Activated B cell treated with CpG ODN at 0.5 μM for 24 hours (primary cell): ENCODE data around the gene CGB7. TPM values are rescaled to one million over a fixed set of nuclear protein-coding genes. Genes with fewer than 3 reads are reported as not detected.

Experiments used
- ATAC-seq: fragments of 200-7000 bp; cut with Tn5 transposase; one replicate; pipeline ENCODE4 v1.10.0; 2021; ENCODE audit warnings: low read depth, mild to moderate bottlenecking, moderate library complexity
- CTCF ChIA-PET: fragments of 350-600 bp; sonication (Branson Sonifier 250); formaldehyde crosslinking; loops from one replicate; lab custom pipeline; 2021; ENCODE audit warnings: antibody characterized with exemption; lab: Charles Lee
- POLR2A ChIA-PET: fragments of 350-600 bp; sonication (Branson Sonifier 250); formaldehyde crosslinking; loops from one replicate; lab custom pipeline; 2021; ENCODE audit warnings: antibody characterized with exemption; lab: Charles Lee
- DNase-seq: peaks from one replicate; pipeline ENCODE4 v3.0.0; 2022
- H3K27ac Mint-ChIP-seq: one replicate; pipeline ENCODE4 v1.8.0; 2020; ENCODE audit warnings: mixed read lengths
- H3K27me3 Mint-ChIP-seq: one replicate; pipeline ENCODE4 v1.8.0; 2021; ENCODE audit warnings: mixed read lengths
- H3K36me3 Mint-ChIP-seq: one replicate; pipeline ENCODE4 v1.8.0; 2021; ENCODE audit warnings: low read depth, mixed read lengths
- H3K4me1 Mint-ChIP-seq: one replicate; pipeline ENCODE4 v1.8.0; 2021; ENCODE audit warnings: mixed read lengths
- H3K4me3 Mint-ChIP-seq: one replicate; pipeline ENCODE4 v1.8.0; 2020; ENCODE audit warnings: mild to moderate bottlenecking, mixed read lengths
- H3K9me3 Mint-ChIP-seq: one replicate; pipeline ENCODE4 v1.8.0; 2020; ENCODE audit warnings: mixed read lengths
- intact Hi-C: fragments of 100-400 bp; cut with micrococcal nuclease; formaldehyde crosslinking; loops from one replicate; pipeline ENCODE4 v1.15.1; 2024
- total RNA-seq: library from RNA; stranded (reverse); gene quantifications from 2 replicates; pipeline ENCODE4 v1.2.3, GENCODE V29; 2022
- TF ChIP-seq, protein P1 (sequence below): fragments of 200-600 bp; IDR thresholded peaks from one replicate; pipeline ENCODE4 v1.8.0; 2022; ENCODE audit warnings: antibody characterized with exemption, mild to moderate bottlenecking

The CGB7 gene
- total RNA-seq, 1 donor from 2014 or later = not detected

DNA sequence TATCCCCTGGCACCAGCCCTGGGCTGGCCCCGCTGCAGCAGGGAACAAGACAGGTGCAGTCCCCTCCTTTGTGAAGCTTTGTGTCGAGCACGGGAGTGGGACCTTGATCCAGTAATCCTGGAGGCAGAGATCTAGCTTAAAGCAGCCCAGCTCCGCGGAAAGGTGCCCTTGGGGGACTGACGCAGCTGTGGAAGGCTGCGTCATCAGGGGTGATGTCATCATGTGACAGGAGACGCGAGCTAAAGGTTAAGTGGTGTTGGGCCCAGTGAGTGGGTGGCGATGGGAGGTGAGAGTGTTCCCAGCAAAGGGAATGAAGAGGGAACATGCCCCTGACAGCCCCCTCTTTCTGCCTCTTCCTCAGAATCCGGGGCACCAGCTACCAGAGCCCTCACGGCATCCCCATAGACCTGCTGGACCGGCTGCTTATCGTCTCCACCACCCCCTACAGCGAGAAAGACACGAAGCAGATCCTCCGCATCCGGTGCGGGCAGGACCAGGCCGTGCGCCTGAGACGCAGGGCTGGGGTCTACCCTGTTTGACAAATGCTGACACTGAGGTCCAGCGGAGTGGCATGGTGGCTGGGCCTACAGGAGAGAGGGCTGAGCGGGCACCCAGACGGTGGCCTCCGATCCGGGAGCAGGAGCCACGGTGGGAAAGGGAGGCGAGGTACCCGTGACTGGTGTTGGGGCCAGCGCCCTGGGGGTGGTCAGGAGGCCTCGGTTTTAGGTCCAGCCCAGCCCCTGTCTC lies 43.3 kb downstream of the CGB7 start:
- Mint-ChIP-seq H3K27me3 (peaks cover 2% of the 10 kb centered on the region), H3K4me3 (no peak overlapping the region), H3K9me3 (no peaks in the 10 kb centered on the region), H3K36me3 (peaks cover 59% of the 10 kb centered on the region), H3K27ac (no peak overlapping the region), H3K4me1 (peaks cover 14% of the 10 kb centered on the region)
- intact Hi-C loops = no loop called here
- TF ChIP-seq, protein P1, sequence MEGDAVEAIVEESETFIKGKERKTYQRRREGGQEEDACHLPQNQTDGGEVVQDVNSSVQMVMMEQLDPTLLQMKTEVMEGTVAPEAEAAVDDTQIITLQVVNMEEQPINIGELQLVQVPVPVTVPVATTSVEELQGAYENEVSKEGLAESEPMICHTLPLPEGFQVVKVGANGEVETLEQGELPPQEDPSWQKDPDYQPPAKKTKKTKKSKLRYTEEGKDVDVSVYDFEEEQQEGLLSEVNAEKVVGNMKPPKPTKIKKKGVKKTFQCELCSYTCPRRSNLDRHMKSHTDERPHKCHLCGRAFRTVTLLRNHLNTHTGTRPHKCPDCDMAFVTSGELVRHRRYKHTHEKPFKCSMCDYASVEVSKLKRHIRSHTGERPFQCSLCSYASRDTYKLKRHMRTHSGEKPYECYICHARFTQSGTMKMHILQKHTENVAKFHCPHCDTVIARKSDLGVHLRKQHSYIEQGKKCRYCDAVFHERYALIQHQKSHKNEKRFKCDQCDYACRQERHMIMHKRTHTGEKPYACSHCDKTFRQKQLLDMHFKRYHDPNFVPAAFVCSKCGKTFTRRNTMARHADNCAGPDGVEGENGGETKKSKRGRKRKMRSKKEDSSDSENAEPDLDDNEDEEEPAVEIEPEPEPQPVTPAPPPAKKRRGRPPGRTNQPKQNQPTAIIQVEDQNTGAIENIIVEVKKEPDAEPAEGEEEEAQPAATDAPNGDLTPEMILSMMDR = no peak
- POLR2A ChIA-PET = no interaction called here
- ATAC-seq (no peak), DNase-seq (no peak)
- CTCF ChIA-PET = interaction anchor here (1.6 kb wide), 1 partner anchor 226 kb away, joined by 5 read pairs; no protein-coding TSS in a partner anchor

DNA sequence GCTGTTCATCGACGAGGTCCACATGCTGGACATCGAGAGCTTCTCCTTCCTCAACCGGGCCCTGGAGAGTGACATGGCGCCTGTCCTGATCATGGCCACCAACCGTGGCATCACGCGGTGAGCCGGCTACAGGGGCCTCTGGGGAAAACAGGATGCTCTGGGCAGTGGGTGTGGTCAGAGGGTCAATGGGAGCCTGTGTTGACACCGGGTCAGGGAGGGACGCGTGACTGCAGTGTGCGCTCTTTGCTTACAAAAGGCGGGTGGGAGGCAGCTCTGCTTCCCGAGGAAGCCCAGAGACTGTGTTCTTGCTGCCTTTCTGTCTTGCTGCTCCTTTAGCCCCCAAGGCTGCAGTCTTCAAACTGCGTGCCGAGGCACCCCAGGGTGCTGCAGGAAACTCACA lies 46.4 kb downstream of the CGB7 start:
- no peaks in the 10 kb centered on the region for H3K4me1 Mint-ChIP-seq
- no peaks in the 10 kb centered on the region for H3K27me3 Mint-ChIP-seq
- ChIA-PET POLR2A (interaction anchor here (0.6 kb wide), 1 partner anchor 17 kb away, joined by 6 read pairs; the partner anchor contains the start of gene RUVBL2), CTCF (no interaction called here)
- ATAC-seq (no peak), DNase-seq (no peak)
- H3K27ac Mint-ChIP-seq = no peak overlapping the region
- H3K36me3 Mint-ChIP-seq = peaks cover 74% of the 10 kb centered on the region
- intact Hi-C loops = no loop called here
- H3K9me3 Mint-ChIP-seq = no peaks in the 10 kb centered on the region
- TF ChIP-seq, protein P1 = no peak
- no peak overlapping the region for H3K4me3 Mint-ChIP-seq

DNA sequence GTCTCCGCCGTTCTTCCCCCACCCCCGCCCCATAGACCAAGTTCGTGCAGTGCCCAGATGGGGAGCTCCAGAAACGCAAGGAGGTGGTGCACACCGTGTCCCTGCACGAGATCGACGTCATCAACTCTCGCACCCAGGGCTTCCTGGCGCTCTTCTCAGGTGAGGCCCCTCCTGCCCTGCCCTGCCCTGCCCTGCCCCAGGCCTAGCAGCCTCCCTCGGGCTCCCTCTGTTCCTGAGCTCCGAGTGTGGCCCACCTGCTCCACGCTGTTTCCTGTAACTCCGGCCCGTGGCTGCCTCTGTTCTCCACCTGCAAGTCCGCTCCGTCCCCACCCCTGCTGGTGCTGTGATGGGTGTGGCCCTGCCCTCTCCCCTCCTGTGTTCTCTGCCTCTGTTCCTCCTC lies 47.1 kb downstream of the CGB7 start:
- intact Hi-C loops = no loop called here
- Mint-ChIP-seq H3K27me3 (no peaks in the 10 kb centered on the region), H3K36me3 (peaks cover 75% of the 10 kb centered on the region), H3K4me3 (no peak overlapping the region), H3K9me3 (no peaks in the 10 kb centered on the region), H3K4me1 (no peaks in the 10 kb centered on the region), H3K27ac (no peak overlapping the region)
- CTCF ChIA-PET = no interaction called here
- DNase-seq (no peak), ATAC-seq (no peak)
- POLR2A ChIA-PET = interaction anchor here (0.6 kb wide), 1 partner anchor 17 kb away, joined by 6 read pairs; the partner anchor contains the start of gene RUVBL2
- TF ChIP-seq, protein P1 = no peak

DNA sequence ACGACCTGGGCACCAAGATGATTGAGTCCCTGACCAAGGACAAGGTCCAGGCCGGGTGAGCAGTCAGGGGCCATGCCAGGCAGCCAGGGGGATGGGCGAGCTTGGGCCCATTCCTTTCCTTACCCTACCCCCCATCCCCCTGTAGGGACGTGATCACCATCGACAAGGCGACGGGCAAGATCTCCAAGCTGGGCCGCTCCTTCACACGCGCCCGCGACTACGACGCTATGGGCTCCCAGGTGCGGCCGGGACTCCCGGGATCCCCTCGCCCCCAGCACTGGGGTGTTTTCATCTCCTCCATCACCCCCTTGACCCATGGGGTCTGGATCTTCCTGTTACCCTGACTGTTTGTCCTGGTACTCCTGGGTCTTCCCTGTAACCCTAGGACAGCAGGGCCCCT lies 47.7 kb downstream of the CGB7 start:
- ChIA-PET POLR2A (no interaction called here), CTCF (no interaction called here)
- ATAC-seq = no peak
- peaks cover 74% of the 10 kb centered on the region for H3K36me3 Mint-ChIP-seq
- no peak overlapping the region for H3K4me3 Mint-ChIP-seq
- no peak overlapping the region for H3K27ac Mint-ChIP-seq
- H3K9me3 Mint-ChIP-seq = no peaks in the 10 kb centered on the region
- TF ChIP-seq, protein P1 = no peak
- no peaks in the 10 kb centered on the region for H3K27me3 Mint-ChIP-seq
- H3K4me1 Mint-ChIP-seq = no peaks in the 10 kb centered on the region
- no peak for DNase-seq
- intact Hi-C loops = no loop called here

DNA sequence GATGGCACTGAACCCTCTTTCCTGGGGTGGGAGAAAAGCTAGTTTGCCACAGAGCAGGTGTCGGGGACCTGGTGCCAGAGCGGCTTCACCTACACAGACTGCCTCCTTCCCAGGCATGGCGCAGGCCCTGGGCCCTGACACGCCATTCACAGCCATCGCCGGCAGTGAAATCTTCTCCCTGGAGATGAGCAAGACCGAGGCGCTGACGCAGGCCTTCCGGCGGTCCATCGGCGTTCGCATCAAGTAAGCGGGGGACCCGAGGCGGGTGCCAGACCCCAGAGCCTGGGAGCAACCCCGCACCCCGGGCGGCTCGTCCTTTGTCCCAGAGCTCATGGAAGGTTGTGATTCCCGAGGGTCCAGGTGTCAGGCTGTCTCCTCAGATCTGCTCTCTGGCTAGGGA lies 50.6 kb downstream of the CGB7 start:
- ATAC-seq (no peak), DNase-seq (no peak)
- TF ChIP-seq, protein P1 = no peak
- CTCF ChIA-PET = no interaction called here
- Mint-ChIP-seq H3K4me1 (no peaks in the 10 kb centered on the region), H3K9me3 (no peaks in the 10 kb centered on the region), H3K36me3 (peaks cover 72% of the 10 kb centered on the region), H3K27me3 (no peaks in the 10 kb centered on the region), H3K4me3 (no peak overlapping the region), H3K27ac (no peak overlapping the region)
- intact Hi-C loops = no loop called here
- POLR2A ChIA-PET = interaction anchor here (0.9 kb wide), 1 partner anchor 14 kb away, joined by 5 read pairs; the partner anchor contains the start of genes GYS1 and RUVBL2
